RCC 7860 (cell line): ENCODE data around the gene AURKB.
"Not testable (repeated sequence)": the region's sequence is repeated elsewhere in the genome, so short reads cannot be mapped to it uniquely, and the experiment has no call there.

Source experiments
- DNase-seq: peaks from one replicate; pipeline ENCODE4 v3.0.0-alpha.2; 2015; ENCODE audit warnings: low spot score
- FAIRE-seq: peaks from 2 replicates; lab custom pipeline; 2012; peaks lifted over from hg19 to GRCh38; lab: Jason Lieb, UNC

AURKB gene

GRCh38 chr17:8189041-8189710 is 21.2 kb downstream of the AURKB start:
- DNase-seq (no peak), FAIRE-seq (no peak)

- DNase-seq = no peak
These were observed 22.0 kb downstream of the AURKB start for GRCh38 chr17:8188263-8188839.

GRCh38 chr17:8187517-8188262 is 22.7 kb downstream of the AURKB start:
- peak; percentile 94 for FAIRE-seq

More at GRCh38 chr17:8188263-8188839, 22.0 kb downstream of the AURKB start:
- FAIRE-seq = no peak

GRCh38 chr17:8186787-8187516 is 23.4 kb downstream of the AURKB start:
- FAIRE-seq = peak; percentile 65
- DNase-seq = peak; percentile 98

More at GRCh38 chr17:8187517-8188262, 22.7 kb downstream of the AURKB start:
- peak; percentile 99 for DNase-seq

- FAIRE-seq = no peak
These were observed 24.0 kb downstream of the AURKB start for GRCh38 chr17:8186446-8186786.

GRCh38 chr17:8185582-8186445 is 24.6 kb downstream of the AURKB start:
- DNase-seq (peak; percentile 72), FAIRE-seq (no peak)

More at GRCh38 chr17:8186446-8186786, 24.0 kb downstream of the AURKB start:
- no peak for DNase-seq

- FAIRE-seq = no peak
- DNase-seq = no peak
These were observed 33.2 kb downstream of the AURKB start for GRCh38 chr17:8176998-8177731.

GRCh38 chr17:8176197-8176940 is 34.0 kb downstream of the AURKB start, which contains the start of gene TMEM107:
Gene TMEM107 (minus strand): TSS chr17:8176380. CDS start chr17:8176286, 94 bp downstream.
- FAIRE-seq (no peak), DNase-seq (peak; percentile 70)

GRCh38 chr17:8175795-8176196 is 34.6 kb downstream of the AURKB start:
- no peak for DNase-seq

GRCh38 chr17:8173871-8174322 is 36.5 kb downstream of the AURKB start:
- FAIRE-seq (no peak), DNase-seq (no peak)

More at GRCh38 chr17:8175795-8176196, 34.6 kb downstream of the AURKB start:
- FAIRE-seq = no peak

GRCh38 chr17:8173056-8173870 is 37.1 kb downstream of the AURKB start:
- DNase-seq = peak; percentile 98
- FAIRE-seq = peak; percentile 65

GRCh38 chr17:8170186-8170585 is 40.2 kb downstream of the AURKB start:
- not testable (repeated sequence) for FAIRE-seq, DNase-seq

- DNase-seq (no peak), FAIRE-seq (no peak)
These were observed 42.8 kb downstream of the AURKB start for GRCh38 chr17:8167526-8167925.

- no peak for DNase-seq
- FAIRE-seq = no peak
These were observed 43.6 kb downstream of the AURKB start for GRCh38 chr17:8166731-8167130.

GRCh38 chr17:8164815-8165131 is 45.6 kb downstream of the AURKB start:
- FAIRE-seq = no peak

GRCh38 chr17:8163978-8164814 is 46.2 kb downstream of the AURKB start:
- FAIRE-seq (peak; percentile 74), DNase-seq (peak; percentile 75)

More at GRCh38 chr17:8164815-8165131, 45.6 kb downstream of the AURKB start:
- no peak for DNase-seq
